Measurements from ENCODE around the gene MATN4. TPM values are rescaled to one million over a fixed set of nuclear protein-coding genes. Genes with fewer than 3 reads are reported as not detected.

Gene MATN4, protein sequence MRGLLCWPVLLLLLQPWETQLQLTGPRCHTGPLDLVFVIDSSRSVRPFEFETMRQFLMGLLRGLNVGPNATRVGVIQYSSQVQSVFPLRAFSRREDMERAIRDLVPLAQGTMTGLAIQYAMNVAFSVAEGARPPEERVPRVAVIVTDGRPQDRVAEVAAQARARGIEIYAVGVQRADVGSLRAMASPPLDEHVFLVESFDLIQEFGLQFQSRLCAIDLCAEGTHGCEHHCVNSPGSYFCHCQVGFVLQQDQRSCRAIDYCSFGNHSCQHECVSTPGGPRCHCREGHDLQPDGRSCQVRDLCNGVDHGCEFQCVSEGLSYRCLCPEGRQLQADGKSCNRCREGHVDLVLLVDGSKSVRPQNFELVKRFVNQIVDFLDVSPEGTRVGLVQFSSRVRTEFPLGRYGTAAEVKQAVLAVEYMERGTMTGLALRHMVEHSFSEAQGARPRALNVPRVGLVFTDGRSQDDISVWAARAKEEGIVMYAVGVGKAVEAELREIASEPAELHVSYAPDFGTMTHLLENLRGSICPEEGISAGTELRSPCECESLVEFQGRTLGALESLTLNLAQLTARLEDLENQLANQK
- total RNA-seq = 0.54 and 1.2 TPM in 2 replicates

DNA sequence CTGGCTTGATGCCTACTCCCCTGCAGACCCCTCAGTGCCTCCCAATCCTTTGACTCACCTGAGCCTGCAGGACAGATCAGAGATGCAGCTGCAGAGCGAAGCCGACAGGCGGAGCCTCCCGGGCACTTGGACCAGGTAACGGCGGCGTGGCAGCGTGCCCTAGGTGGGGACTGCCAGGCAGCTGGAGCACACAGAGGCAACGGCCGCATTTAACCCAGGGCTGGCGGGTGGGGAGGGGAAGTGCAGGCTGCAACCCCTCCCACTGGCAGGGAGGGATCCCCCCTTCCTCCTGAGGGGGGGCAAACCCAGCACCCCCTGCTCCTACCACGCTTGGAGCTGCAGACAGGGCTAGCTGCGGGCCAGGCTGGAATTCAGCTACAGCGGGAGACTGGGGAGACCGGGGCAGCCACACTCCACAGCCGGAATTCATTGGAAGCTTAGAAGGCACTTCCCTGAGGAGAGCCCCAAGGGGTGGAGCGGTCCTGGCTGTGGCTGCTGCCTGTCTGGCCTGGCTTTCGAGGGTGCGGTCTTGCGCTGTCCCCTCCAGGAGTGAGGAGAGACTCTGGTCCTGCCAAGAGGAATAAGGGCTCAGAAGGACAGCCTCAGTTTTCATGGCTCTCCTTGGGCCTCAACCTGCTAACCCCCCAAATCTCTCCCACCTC, at the start of gene MATN4:
MATN4 (minus strand) TSS at position 183 of the 662 bp plus-strand sequence. CDS start 2,717 bp downstream, outside the sequence.

DNA sequence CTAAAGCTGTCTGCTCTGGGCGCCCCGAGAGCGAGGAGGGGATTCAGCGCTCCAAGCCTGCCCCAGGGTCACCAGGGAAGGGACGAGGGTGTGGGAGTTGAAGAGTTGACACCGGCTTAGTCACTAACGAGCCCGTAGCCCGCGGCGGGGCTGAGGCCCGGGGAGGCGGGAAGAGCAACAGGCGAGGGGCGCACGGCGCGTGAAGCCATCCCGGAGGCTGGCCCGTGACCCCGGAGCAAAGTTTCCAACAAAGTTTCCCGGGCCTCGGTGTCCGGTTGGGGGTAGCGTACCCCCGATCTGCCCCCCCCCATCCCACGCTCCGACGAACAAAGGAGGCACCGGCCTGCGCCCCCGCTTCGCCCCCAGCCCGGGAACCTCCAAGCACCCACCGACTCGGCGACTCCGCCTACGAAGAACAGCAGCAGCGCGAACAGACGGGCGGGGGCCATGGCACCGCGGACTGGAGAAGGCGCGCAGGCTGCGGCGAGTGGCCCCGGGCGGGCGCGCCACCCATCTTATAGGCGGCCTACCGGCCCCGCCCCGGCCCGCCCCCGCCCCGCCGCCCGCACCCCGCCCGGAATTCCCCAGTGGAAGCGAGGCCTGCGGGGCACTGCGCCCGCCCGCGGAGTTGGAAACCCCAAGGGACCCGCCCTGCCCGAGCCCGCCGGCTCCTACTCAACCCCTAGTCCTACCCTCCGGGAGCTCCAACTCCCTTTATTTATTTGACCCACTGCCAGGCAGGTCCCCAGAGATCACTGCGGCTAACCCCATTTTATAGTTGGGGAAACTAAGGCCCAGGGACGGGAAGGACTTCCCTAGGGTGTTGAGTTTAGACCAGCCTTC, 40.1 kb upstream of the MATN4 start, which contains the start of gene SDC4:
SDC4 (minus strand) TSS at position 489 of the 843 bp plus-strand sequence; CDS start at position 449, 40 bp downstream.

DNA sequence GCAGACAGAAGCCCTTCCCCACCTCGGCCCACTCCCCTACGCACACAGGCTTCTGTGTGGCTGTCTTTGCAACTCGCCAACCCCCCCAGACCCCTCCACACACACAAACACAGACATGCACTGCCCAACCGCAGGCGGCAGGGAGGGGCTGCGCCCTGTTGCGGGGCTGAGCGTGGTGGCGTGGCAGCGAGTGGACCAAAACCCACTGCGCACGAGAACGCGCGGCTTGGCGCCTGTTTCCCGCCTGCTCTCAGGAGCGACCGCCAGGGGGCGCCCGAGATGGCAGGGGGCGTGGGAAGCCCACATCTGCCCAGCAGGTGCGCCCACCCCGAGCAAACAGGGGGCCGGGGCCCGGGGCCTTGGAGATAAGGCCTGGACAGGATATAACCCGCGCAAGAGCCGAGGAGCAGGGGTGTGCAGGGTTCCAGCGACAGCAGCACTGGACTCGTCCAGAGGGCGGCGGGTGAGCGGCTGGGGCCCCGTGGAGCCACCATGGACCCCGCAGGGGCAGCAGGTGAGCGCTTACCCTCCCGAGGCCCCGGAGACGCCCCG, 1.6 kb downstream of the MATN4 start, which contains the start of gene RBPJL:
RBPJL (plus strand) TSS at position 410 of the 552 bp plus-strand sequence; CDS start at position 493, 83 bp downstream.

DNA sequence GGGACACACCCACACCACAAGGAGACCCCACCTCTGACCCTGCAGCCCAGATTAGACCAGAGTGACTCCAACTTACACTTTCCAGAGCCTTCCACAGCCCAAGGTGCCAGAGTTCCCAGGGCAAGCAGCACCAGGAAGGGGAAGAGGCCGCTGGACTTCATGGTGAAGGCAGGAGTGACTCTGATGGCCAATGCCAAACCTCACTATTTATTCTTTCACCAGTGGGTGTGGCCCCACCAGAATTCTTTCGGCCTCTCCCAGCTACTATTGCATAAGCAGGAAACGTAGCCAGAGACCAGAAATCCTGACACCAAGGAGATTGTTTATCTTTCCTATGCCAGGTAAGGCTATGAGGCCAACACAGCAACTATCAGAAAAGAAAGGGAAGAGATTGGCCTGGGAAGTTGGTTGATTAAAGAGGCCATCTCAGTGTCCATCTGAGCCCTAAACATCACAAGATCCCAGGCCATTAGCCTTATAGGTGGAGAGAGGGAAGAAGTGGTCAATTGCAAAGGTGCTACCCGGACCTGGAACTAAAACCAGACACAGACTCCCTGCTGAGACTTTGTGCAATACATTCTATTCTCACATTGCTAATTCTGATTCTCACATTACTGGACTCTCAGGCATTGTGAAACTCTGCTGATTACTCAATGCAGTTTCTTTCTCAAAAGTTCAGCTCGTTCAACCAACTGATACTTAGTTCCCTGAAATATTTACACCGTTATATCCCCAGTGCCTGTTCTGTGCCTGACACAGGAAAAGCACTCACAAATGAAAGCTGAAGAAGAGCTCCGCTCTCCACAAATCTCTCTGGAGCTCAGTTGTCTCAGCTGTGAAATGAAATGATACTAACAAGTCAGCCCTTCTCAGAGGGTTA, 53.5 kb downstream of the MATN4 start, which contains the start of gene SLPI:
SLPI (minus strand) TSS at position 182 of the 880 bp plus-strand sequence; CDS start at position 161, 21 bp downstream.

Other genes starting within 250 kb of the MATN4 start
- 0.79 and 7.3 TPM in 2 replicates for gene KCNS1, start 207.2 kb downstream of the MATN4 start, total RNA-seq
- not detected in 2 replicates for gene WFDC5, start 193.1 kb downstream of the MATN4 start, total RNA-seq
- not detected in 2 replicates for gene WFDC12, start 183.8 kb downstream of the MATN4 start, total RNA-seq
- gene PI3, start 133.4 kb downstream of the MATN4 start, total RNA-seq = not detected in 2 replicates
- not detected in 2 replicates for gene SEMG1, start 101.3 kb downstream of the MATN4 start, total RNA-seq
- gene SEMG2, start 86.9 kb downstream of the MATN4 start, total RNA-seq = not detected in 2 replicates
- 0.79 TPM in 1 of 2 replicates, not detected in the other for gene SLPI, start 53.7 kb downstream of the MATN4 start, total RNA-seq
- not detected in 2 replicates for gene RBPJL, start 1.5 kb downstream of the MATN4 start, total RNA-seq
- 206 and 382 TPM in 2 replicates for gene SDC4, start 40.1 kb upstream of the MATN4 start, total RNA-seq
- gene SYS1, start 54.9 kb upstream of the MATN4 start, total RNA-seq = 34.9 and 57.5 TPM in 2 replicates
- not detected in 2 replicates for gene TP53TG5, start 70.0 kb upstream of the MATN4 start, total RNA-seq
- 5.4 and 5.5 TPM in 2 replicates for gene DBNDD2, start 100.0 kb upstream of the MATN4 start, total RNA-seq
- 55.4 and 59.3 TPM in 2 replicates for gene PIGT, start 107.8 kb upstream of the MATN4 start, total RNA-seq
- 12.9 and 31.8 TPM in 2 replicates for gene WFDC2, start 161.5 kb upstream of the MATN4 start, total RNA-seq
- 0.39 TPM in 1 of 2 replicates, not detected in the other for gene SPINT3, start 207.3 kb upstream of the MATN4 start, total RNA-seq
- gene WFDC6, start 231.2 kb upstream of the MATN4 start, total RNA-seq = 1.6 TPM in 1 of 2 replicates, not detected in the other
- 0.11 TPM in 1 of 2 replicates, not detected in the other for gene EPPIN, start 239.1 kb upstream of the MATN4 start, total RNA-seq